ENCODE results near the gene ZNF2.

Gene ZNF2

GRCh38 chr2:95165371-95166064, at the start of gene ZNF2:
Gene ZNF2 (plus strand): TSS chr2:95165809. CDS start chr2:95176227, 10,418 bp downstream.
- peak; percentile 98 for DNase-seq (ENCODE audit: low spot score)
- TF ChIP-seq CTCF (IDR thresholded peaks at IDR 0.05), result no peak
- H3K27ac ChIP-seq, result peak within 1 kb of the TSS; percentile 73 to 92
- peak within 1 kb of the TSS; percentile 75 for H3K4me3 ChIP-seq

- DNase-seq (ENCODE audit: low spot score), result no peak
- H3K27ac ChIP-seq, result peak overlapping the region; percentile 74 to 93
- peak overlapping the region; percentile 82 for H3K4me3 ChIP-seq
- TF ChIP-seq CTCF (IDR thresholded peaks at IDR 0.05), result no peak
Measured at GRCh38 chr2:95121093-95121406, 44.6 kb upstream of the ZNF2 start.

GRCh38 chr2:95121407-95122196, 44.0 kb upstream of the ZNF2 start, which contains the start of gene MRPS5:
Gene MRPS5 (minus strand): TSS chr2:95121808. CDS start chr2:95121791, 17 bp downstream.
- peak; percentile 83 for DNase-seq (ENCODE audit: low spot score)
- peak within 1 kb of the TSS; percentile 74 to 93 for H3K27ac ChIP-seq
- peak within 1 kb of the TSS; percentile 82 for H3K4me3 ChIP-seq
- TF ChIP-seq CTCF (IDR thresholded peaks at IDR 0.05), result no peak

- H3K27ac ChIP-seq, result peak overlapping the region in 1 of 2 donors; percentile 93
- no peak for TF ChIP-seq CTCF (IDR thresholded peaks at IDR 0.05)
Measured at GRCh38 chr2:95122197-95122551, 43.4 kb upstream of the ZNF2 start.

GRCh38 chr2:95138702-95139101, 26.9 kb upstream of the ZNF2 start:
- DNase-seq (ENCODE audit: low spot score), result no peak
- TF ChIP-seq CTCF (IDR thresholded peaks at IDR 0.05), result no peak
- Histone ChIP-seq H3K4me3 (no peak overlapping the region), H3K27ac (no peak overlapping the region)

More at GRCh38 chr2:95122197-95122551, 43.4 kb upstream of the ZNF2 start:
- H3K4me3 ChIP-seq, result peak overlapping the region; percentile 82
- no peak for DNase-seq (ENCODE audit: low spot score)

- TF ChIP-seq CTCF (IDR thresholded peaks at IDR 0.05), result no peak
Measured at GRCh38 chr2:95143838-95144237, 21.8 kb upstream of the ZNF2 start.

More at GRCh38 chr2:95143838-95144237, 21.8 kb upstream of the ZNF2 start:
- Histone ChIP-seq H3K27ac (no peak overlapping the region), H3K4me3 (no peak overlapping the region)
- no peak for DNase-seq (ENCODE audit: low spot score)
